ENCODE measurements around the gene LCN12. TPM values are rescaled to one million over a fixed set of nuclear protein-coding genes. Genes with fewer than 3 reads are reported as not detected.
A peak's percentile ranks its signal among the peaks of the same experiment; 100 is the strongest.

Gene LCN12
- polyA plus RNA-seq, 1 donor (not counting 4 experiments of a cell fraction or from before 2014, with no cell fraction given) = not detected

DNA sequence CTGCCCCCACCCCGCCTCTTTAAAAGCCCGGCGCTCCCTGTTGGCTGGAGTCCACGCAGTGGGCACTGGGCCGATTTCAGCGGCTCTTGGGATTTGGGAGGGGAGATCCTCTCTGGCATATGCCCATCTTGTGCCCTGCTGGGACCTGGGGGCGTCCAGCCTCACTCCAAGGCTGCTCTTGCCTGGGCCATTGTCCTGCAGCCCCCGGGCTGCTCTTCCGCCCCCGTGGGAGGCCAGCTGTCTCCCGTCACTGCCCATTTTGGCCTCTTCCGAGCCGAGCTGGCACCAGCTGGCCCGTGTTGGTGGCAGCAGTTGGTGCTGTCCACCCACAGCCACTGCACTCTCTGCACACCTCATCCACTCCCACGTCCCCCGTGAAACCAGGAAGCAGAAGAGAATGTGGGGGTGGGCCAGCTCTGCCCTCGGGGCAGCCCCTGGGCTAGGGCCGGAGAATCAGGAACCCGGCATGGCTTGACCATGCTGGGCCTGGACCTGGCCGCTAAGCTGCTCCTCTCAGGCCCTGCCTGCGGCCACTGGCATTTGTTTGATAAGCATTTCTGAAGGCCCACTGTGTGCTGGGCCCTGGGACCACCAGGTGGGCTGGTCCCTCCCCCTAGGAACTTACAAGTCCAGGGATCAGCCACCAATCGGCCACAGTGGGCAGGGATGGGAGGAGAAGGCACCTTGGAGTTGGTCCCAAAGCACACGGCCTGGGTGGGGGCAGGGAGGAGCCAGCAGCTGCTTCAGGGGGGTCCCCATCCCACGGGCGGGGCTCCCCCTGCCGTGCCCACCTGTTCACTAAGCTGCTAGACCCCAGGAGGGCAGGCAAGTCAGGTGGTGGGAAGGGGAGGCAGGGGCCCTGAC is 4.8 kb upstream of the LCN12 start:
- Histone ChIP-seq H4K20me1 (ENCODE audit: control insufficient read depth, extremely low read depth, insufficient read depth, low read length) (no peaks in the 10 kb centered on the region), H3K4me1 (ENCODE audit: control insufficient read depth, extremely low read depth, insufficient read depth, low read length) (peaks cover 19% of the 10 kb centered on the region), H3K36me3 (ENCODE audit: control insufficient read depth in 2 of 2, extremely low read depth in 1 of 2, insufficient read depth in 2 of 2, low read length in 2 of 2) (peaks cover under 1 to 3% of the 10 kb centered on the region in 2 experiments), H3K4me3 (ENCODE audit: control insufficient read depth in 2 of 3, extremely low read depth in 1 of 3, insufficient read depth in 2 of 3, low read depth in 1 of 3, low read length in 3 of 3) (no peak overlapping the region), H3K9me3 (ENCODE audit: control insufficient read depth, low read depth, low read length) (no peaks in the 10 kb centered on the region), H3K79me2 (ENCODE audit: control insufficient read depth, insufficient read depth, low read length) (peaks cover 20% of the 10 kb centered on the region), H2AFZ (ENCODE audit: control insufficient read depth, low read length) (no peak overlapping the region), H3K9me1 (ENCODE audit: control insufficient read depth, extremely low read depth, insufficient read depth, low read length) (no peaks in the 10 kb centered on the region), H3K9ac (ENCODE audit: control insufficient read depth, extremely low read depth, insufficient read depth, low read length) (no peak overlapping the region), H3K27ac (ENCODE audit: control insufficient read depth, insufficient read depth, low read length) (no peak overlapping the region), H3K4me2 (ENCODE audit: control insufficient read depth, extremely low read depth, insufficient read depth, low read depth, low read length) (no peak overlapping the region), H3K27me3 (ENCODE audit: control insufficient read depth, extremely low read depth, insufficient read depth, low read length) (no peaks in the 10 kb centered on the region)
- dilution Hi-C loops (cut with MboI; ENCODE audit: extremely low pct_ligation_motif_present, low sequenced_read_pairs) = loop anchor here (25.0 kb wide), 1 partner anchor 135 kb away; the partner anchor contains the start of gene RABL6
- FAIRE-seq (no peak), DNase-seq (ENCODE audit: low read depth, low spot score) (no peak)
- TF ChIP-seq, protein P1, sequence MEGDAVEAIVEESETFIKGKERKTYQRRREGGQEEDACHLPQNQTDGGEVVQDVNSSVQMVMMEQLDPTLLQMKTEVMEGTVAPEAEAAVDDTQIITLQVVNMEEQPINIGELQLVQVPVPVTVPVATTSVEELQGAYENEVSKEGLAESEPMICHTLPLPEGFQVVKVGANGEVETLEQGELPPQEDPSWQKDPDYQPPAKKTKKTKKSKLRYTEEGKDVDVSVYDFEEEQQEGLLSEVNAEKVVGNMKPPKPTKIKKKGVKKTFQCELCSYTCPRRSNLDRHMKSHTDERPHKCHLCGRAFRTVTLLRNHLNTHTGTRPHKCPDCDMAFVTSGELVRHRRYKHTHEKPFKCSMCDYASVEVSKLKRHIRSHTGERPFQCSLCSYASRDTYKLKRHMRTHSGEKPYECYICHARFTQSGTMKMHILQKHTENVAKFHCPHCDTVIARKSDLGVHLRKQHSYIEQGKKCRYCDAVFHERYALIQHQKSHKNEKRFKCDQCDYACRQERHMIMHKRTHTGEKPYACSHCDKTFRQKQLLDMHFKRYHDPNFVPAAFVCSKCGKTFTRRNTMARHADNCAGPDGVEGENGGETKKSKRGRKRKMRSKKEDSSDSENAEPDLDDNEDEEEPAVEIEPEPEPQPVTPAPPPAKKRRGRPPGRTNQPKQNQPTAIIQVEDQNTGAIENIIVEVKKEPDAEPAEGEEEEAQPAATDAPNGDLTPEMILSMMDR (optimal IDR thresholded peaks at IDR 0.05 in 1 of 3, IDR thresholded peaks at IDR 0.05 in 1 of 3, conservative IDR thresholded peaks at IDR 0.05 in 1 of 3; ENCODE audit: extremely low read depth in 1 of 3, insufficient read depth in 2 of 3, low read length in 3 of 3) = no peak
- no peak for TF ChIP-seq EZH2 (IDR thresholded peaks at IDR 0.05; ENCODE audit: low read length)

DNA sequence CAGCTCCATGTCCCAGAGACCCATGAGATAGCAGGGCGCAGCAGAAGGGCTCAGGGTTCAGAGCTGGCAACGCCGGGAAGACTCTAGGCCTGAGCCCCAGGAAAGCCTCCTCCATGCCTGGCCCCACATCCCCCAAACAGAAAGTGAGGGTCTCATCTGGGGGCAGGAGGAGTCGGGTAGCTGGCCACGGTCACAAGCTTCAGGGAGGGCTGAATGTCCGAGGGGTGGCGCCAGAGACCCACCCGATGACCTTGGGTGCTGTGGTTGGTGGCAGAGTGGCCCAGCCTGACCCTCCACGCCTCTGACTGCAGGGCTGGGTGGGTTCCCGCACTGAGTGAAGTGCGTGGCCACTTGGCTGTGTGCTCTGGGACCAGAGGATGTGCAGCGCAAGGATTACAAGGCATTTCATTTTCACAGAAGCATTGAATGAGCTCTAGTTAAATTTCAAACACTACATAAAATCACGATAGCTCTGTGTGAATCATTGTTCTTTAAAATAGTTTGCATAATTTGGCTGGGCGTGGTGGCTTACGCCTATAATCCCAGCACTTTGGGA is 4.0 kb upstream of the LCN12 start:
- Histone ChIP-seq H3K9ac (ENCODE audit: control insufficient read depth, extremely low read depth, insufficient read depth, low read length) (no peak overlapping the region), H3K27ac (ENCODE audit: control insufficient read depth, insufficient read depth, low read length) (no peak overlapping the region), H3K4me3 (ENCODE audit: control insufficient read depth in 2 of 3, extremely low read depth in 1 of 3, insufficient read depth in 2 of 3, low read depth in 1 of 3, low read length in 3 of 3) (no peak overlapping the region), H4K20me1 (ENCODE audit: control insufficient read depth, extremely low read depth, insufficient read depth, low read length) (no peaks in the 10 kb centered on the region), H3K4me2 (ENCODE audit: control insufficient read depth, extremely low read depth, insufficient read depth, low read depth, low read length) (no peak overlapping the region), H2AFZ (ENCODE audit: control insufficient read depth, low read length) (no peak overlapping the region), H3K36me3 (ENCODE audit: control insufficient read depth in 2 of 2, extremely low read depth in 1 of 2, insufficient read depth in 2 of 2, low read length in 2 of 2) (no peaks in the 10 kb centered on the region), H3K4me1 (ENCODE audit: control insufficient read depth, extremely low read depth, insufficient read depth, low read length) (peaks cover 19% of the 10 kb centered on the region), H3K9me1 (ENCODE audit: control insufficient read depth, extremely low read depth, insufficient read depth, low read length) (no peaks in the 10 kb centered on the region), H3K9me3 (ENCODE audit: control insufficient read depth, low read depth, low read length) (no peaks in the 10 kb centered on the region), H3K79me2 (ENCODE audit: control insufficient read depth, insufficient read depth, low read length) (peaks cover 12% of the 10 kb centered on the region), H3K27me3 (ENCODE audit: control insufficient read depth, extremely low read depth, insufficient read depth, low read length) (no peaks in the 10 kb centered on the region)
- FAIRE-seq (peak; percentile 17), DNase-seq (ENCODE audit: low read depth, low spot score) (no peak)
- dilution Hi-C loops (cut with MboI; ENCODE audit: extremely low pct_ligation_motif_present, low sequenced_read_pairs) = loop anchor here (25.0 kb wide), 1 partner anchor 136 kb away; the partner anchor contains the start of gene RABL6
- TF ChIP-seq, protein P1 (optimal IDR thresholded peaks at IDR 0.05 in 1 of 3, IDR thresholded peaks at IDR 0.05 in 1 of 3, conservative IDR thresholded peaks at IDR 0.05 in 1 of 3; ENCODE audit: extremely low read depth in 1 of 3, insufficient read depth in 2 of 3, low read length in 3 of 3) = peak in 2 of 3 experiments; percentile 12 to 43
- no peak for TF ChIP-seq EZH2 (IDR thresholded peaks at IDR 0.05; ENCODE audit: low read length)
